Measurements from ENCODE around the gene CADM1. TPM values are rescaled to one million over a fixed set of nuclear protein-coding genes. Genes with fewer than 3 reads are reported as not detected.

Gene CADM1
- total and polyA plus RNA-seq, 2 donors: 14.9 to 76.0 TPM

DNA sequence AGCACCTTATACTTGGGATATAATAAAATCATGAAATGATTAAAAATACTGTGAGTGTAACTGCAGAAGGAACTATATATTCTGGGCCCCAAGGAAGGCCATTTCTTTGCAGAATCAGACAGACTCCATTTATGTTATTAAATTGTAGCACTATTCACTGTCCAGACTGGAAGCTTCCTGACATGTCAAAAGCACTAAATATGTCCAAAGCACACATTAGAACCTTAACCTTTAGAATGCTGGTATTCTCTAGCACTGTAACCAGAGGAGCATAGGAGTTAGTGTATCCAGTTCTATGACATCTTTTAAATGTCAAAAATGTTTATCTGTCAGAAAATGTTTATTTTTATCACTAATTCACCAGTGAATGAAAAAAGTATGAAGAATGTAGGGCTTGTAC lies 246.9 kb downstream of the CADM1 start:
- Histone ChIP-seq H3K4me1 (ENCODE audit: insufficient read depth) (no peaks in the 10 kb centered on the region), H3K27ac (ENCODE audit: low read depth) (no peak overlapping the region), H3K36me3 (ENCODE audit: insufficient read depth) (no peaks in the 10 kb centered on the region), H3K4me3 (ENCODE audit: low read depth, low read length) (no peak overlapping the region)
- DNase-seq (ENCODE audit: extremely low spot score): no peak

DNA sequence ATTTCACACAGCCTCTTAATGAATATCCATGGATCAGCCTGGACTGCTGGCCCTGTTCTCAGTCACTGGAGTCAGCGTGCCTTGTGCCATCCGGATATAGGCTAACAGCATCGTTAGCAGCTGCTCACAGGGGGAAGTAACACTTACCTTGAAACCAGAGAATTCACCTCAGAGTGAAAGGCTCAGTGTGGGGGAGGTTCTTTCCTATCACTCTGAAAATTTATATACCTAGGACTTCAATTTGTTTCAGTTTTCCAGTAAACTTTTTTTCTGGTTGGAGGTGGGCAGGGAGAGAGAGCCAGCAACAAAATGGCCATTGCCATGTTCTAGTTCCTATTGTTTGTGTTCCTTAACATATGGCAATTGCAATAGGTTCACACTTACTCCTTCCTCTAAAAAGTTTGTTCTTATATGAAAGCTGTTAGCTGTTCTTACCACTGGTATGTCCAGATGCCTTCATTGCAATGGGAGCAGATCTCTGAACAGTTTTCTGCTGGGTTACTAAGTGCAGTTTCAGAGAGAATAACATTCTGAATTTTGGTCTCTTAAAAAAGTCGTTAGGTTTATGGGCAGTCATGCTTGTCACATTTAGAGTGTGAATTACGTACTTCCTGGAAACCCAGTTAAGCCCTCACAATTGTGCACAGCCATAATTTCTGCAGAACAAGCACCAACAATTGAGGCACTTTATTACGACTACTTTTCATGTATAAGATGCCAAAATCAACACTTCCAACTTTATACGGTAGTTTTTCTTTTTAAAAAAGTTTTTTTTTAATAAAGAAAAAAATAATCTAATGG lies 247.6 kb downstream of the CADM1 start:
- H3K27ac ChIP-seq (ENCODE audit: low read depth): no peak overlapping the region
- H3K4me1 ChIP-seq (ENCODE audit: insufficient read depth): no peaks in the 10 kb centered on the region
- H3K36me3 ChIP-seq (ENCODE audit: insufficient read depth): no peaks in the 10 kb centered on the region
- no peak for DNase-seq (ENCODE audit: extremely low spot score)
- 68% methylated on average over 7 of the region's 7 CpGs for WGBS
- no peak overlapping the region for H3K4me3 ChIP-seq (ENCODE audit: low read depth, low read length)

- no peaks in the 10 kb centered on the region for H3K36me3 ChIP-seq (ENCODE audit: insufficient read depth)
- no peaks in the 10 kb centered on the region for H3K4me1 ChIP-seq (ENCODE audit: insufficient read depth)
- WGBS: 67% methylated on average over 9 of the region's 9 CpGs
- H3K4me3 ChIP-seq (ENCODE audit: low read depth, low read length): no peak overlapping the region
- no peak overlapping the region for H3K27ac ChIP-seq (ENCODE audit: low read depth)
- no peak for DNase-seq (ENCODE audit: extremely low spot score)
Measured at GRCh38 chr11:115255006-115255762, 249.0 kb downstream of the CADM1 start.

DNA sequence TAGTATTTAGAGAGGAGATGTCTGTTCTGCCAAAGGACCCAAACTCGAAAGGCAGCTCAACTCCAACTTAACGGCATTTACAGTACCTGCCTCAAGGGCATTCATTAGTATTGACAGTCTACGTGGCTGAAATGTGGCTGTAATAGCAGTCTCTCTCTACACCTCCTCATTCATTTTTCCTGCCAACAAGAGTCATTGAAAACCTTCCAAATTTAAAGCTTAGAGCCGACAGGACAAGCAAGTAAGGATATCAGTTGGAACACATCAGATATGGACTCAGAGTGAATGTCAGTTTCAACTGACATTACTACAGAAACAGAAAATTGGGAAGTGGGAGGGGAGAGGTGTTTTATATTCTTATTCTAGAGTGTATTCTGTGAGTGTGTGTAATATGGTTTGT lies 253.1 kb downstream of the CADM1 start:
- Histone ChIP-seq H3K4me1 (ENCODE audit: insufficient read depth) (no peaks in the 10 kb centered on the region), H3K27ac (ENCODE audit: low read depth) (no peak overlapping the region), H3K4me3 (ENCODE audit: low read depth, low read length) (no peak overlapping the region), H3K36me3 (ENCODE audit: insufficient read depth) (no peaks in the 10 kb centered on the region)
- DNase-seq (ENCODE audit: extremely low spot score): no peak
- WGBS: 76% methylated on average over 4 of the region's 4 CpGs

- no peak overlapping the region for H3K27ac ChIP-seq (ENCODE audit: low read depth)
- no peak for DNase-seq (ENCODE audit: extremely low spot score)
- H3K4me3 ChIP-seq (ENCODE audit: low read depth, low read length): no peak overlapping the region
- H3K4me1 ChIP-seq (ENCODE audit: insufficient read depth): no peaks in the 10 kb centered on the region
- H3K36me3 ChIP-seq (ENCODE audit: insufficient read depth): no peaks in the 10 kb centered on the region
- WGBS: 60% methylated on average over 4 of the region's 4 CpGs
Measured at GRCh38 chr11:115249061-115249578, 255.1 kb downstream of the CADM1 start.

GRCh38 chr11:115247953-115248352 lies 256.3 kb downstream of the CADM1 start:
- no peak for DNase-seq (ENCODE audit: extremely low spot score)
- WGBS: 78% methylated on average over 1 of the region's 1 CpG
- Histone ChIP-seq H3K4me3 (ENCODE audit: low read depth, low read length) (no peak overlapping the region), H3K36me3 (ENCODE audit: insufficient read depth) (no peaks in the 10 kb centered on the region), H3K27ac (ENCODE audit: low read depth) (no peak overlapping the region), H3K4me1 (ENCODE audit: insufficient read depth) (no peaks in the 10 kb centered on the region)

DNA sequence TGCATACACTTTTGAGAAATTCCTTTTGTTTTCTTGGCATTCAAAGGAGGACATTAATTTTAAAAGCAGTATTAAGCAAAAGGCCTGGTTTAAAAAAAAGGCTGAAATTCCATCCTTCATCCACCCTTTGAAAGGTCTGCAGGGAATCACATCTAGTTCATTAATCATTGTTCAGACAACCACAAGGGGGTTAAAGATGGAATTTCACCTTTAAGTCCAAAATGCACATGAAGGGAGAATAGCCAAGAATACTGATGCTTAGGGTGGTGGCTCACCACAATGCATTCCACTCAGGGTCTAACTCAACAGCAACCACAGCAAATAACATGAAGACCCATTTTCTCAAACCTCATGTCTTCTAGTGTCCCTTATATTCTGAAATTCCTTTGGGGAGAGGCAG lies 256.9 kb downstream of the CADM1 start:
- no peak overlapping the region for H3K4me3 ChIP-seq (ENCODE audit: low read depth, low read length)
- no peaks in the 10 kb centered on the region for H3K4me1 ChIP-seq (ENCODE audit: insufficient read depth)
- no peak overlapping the region for H3K27ac ChIP-seq (ENCODE audit: low read depth)
- no peaks in the 10 kb centered on the region for H3K36me3 ChIP-seq (ENCODE audit: insufficient read depth)
- DNase-seq (ENCODE audit: extremely low spot score): no peak

DNA sequence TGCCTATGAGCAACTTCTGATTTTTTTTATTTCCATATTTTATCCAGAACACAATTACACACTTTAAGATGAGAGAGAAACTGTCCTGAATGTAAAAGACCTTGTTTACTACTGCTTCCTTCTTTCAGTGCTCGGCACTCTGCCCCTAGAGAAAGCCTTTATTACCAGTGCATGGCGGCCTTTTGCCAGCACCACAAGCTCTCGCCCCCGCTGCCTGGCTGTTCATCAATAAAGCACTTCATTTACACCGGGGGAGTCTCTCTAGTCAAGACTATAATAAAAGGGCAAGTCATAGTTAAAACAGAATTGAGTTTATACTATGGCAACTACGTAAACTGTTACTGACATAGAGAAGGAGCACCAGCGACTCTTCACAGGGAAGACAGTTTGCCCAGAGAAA lies 259.5 kb downstream of the CADM1 start:
- Histone ChIP-seq H3K36me3 (ENCODE audit: insufficient read depth) (no peaks in the 10 kb centered on the region), H3K4me1 (ENCODE audit: insufficient read depth) (no peaks in the 10 kb centered on the region), H3K4me3 (ENCODE audit: low read depth, low read length) (no peak overlapping the region), H3K27ac (ENCODE audit: low read depth) (no peak overlapping the region)
- DNase-seq (ENCODE audit: extremely low spot score): no peak
- 81% methylated on average over 7 of the region's 7 CpGs for WGBS

DNA sequence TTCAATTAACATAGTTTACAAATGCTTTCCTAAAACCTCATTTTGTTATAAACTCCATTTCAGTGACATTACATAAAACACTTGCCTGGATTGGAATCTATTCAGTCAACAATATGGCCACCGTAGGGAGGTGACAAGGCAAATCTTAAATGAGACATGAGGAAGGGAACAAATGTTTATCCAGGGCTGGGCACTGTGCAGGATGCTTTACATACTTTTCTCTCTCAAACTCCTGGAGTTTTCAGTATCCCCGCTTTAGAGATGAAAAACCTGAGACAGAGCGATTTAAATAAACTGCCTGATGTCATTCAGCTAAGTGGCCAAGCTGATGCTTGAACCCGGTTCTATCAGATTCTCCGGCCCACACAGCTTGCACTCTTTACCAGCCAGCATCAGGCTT lies 259.9 kb downstream of the CADM1 start:
- no peak for DNase-seq (ENCODE audit: extremely low spot score)
- Histone ChIP-seq H3K4me3 (ENCODE audit: low read depth, low read length) (no peak overlapping the region), H3K27ac (ENCODE audit: low read depth) (no peak overlapping the region), H3K36me3 (ENCODE audit: insufficient read depth) (no peaks in the 10 kb centered on the region), H3K4me1 (ENCODE audit: insufficient read depth) (no peaks in the 10 kb centered on the region)
- 81% methylated on average over 5 of the region's 5 CpGs for WGBS

GRCh38 chr11:115242982-115243381 lies 261.2 kb downstream of the CADM1 start:
- Histone ChIP-seq H3K36me3 (ENCODE audit: insufficient read depth) (no peaks in the 10 kb centered on the region), H3K4me3 (ENCODE audit: low read depth, low read length) (no peak overlapping the region), H3K27ac (ENCODE audit: low read depth) (no peak overlapping the region), H3K4me1 (ENCODE audit: insufficient read depth) (no peaks in the 10 kb centered on the region)
- WGBS: 98% methylated on average over 1 of the region's 1 CpG
- DNase-seq (ENCODE audit: extremely low spot score): no peak

DNA sequence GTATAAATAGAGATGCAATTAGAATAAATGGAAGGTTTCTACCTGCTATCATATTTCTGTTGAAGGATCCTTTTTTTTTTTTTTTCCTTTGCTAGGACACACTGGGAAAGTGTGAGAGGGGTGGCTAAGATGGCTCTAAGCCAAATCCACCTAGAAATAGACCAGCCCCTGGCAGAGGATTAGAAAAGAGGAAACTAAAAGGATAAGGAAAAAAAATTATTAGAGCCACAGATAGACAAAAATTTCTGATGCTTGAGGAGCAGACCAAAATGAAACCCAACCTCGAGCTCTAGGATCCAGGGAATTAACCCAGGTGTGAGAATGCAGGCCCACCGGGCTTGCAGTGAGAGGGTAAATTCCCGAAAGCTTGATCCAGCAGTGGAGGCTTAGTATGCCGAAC lies 262.3 kb downstream of the CADM1 start:
- Histone ChIP-seq H3K27ac (ENCODE audit: low read depth) (no peak overlapping the region), H3K36me3 (ENCODE audit: insufficient read depth) (no peaks in the 10 kb centered on the region), H3K4me1 (ENCODE audit: insufficient read depth) (no peaks in the 10 kb centered on the region), H3K4me3 (ENCODE audit: low read depth, low read length) (no peak overlapping the region)
- WGBS: 90% methylated on average over 4 of the region's 4 CpGs
- DNase-seq (ENCODE audit: extremely low spot score): no peak

DNA sequence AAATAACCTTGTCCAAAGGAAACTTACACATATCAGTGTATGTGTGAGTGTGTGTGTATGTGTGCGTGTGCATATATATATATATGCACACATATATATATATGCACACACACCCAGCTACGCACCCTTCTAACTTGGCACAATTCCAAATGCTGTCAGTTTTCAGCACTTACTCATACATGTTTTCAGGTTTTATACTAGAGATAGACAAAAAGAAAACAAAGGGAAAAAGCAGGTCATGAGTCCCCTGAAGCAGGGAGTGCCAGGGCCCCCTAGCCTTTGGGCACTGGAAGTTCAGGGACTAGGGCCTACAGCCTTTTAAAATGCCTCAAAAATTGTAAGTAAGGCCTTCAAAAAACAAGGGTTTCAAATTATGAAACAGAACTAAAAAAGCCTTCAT lies 265.4 kb downstream of the CADM1 start:
- DNase-seq (ENCODE audit: extremely low spot score): no peak
- Histone ChIP-seq H3K27ac (ENCODE audit: low read depth) (no peak overlapping the region), H3K4me3 (ENCODE audit: low read depth, low read length) (no peak overlapping the region), H3K4me1 (ENCODE audit: insufficient read depth) (no peaks in the 10 kb centered on the region), H3K36me3 (ENCODE audit: insufficient read depth) (no peaks in the 10 kb centered on the region)
- WGBS: 86% methylated on average over 2 of the region's 2 CpGs

DNA sequence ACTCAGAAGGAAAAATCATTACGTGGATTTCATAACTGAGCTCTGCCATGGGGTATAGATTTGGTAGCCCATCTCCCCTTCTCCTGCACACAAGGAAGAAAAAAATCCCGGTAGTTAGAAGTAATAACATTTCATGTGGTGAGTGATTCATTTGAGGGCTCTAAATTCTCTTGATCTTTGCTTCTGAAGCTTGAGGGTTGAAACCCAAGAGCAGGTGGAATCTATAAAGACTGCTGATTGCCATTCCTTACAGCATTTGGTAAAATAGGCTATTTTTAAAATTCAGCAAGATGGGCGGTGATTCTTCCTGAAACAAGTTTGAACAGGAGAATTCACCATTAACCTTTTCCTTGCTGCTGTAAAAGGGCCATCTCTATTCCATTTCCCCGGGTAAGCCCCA lies 266.1 kb downstream of the CADM1 start:
- Histone ChIP-seq H3K4me3 (ENCODE audit: low read depth, low read length) (no peak overlapping the region), H3K4me1 (ENCODE audit: insufficient read depth) (no peaks in the 10 kb centered on the region), H3K36me3 (ENCODE audit: insufficient read depth) (no peaks in the 10 kb centered on the region), H3K27ac (ENCODE audit: low read depth) (no peak overlapping the region)
- WGBS: 83% methylated on average over 4 of the region's 4 CpGs
- no peak for DNase-seq (ENCODE audit: extremely low spot score)

DNA sequence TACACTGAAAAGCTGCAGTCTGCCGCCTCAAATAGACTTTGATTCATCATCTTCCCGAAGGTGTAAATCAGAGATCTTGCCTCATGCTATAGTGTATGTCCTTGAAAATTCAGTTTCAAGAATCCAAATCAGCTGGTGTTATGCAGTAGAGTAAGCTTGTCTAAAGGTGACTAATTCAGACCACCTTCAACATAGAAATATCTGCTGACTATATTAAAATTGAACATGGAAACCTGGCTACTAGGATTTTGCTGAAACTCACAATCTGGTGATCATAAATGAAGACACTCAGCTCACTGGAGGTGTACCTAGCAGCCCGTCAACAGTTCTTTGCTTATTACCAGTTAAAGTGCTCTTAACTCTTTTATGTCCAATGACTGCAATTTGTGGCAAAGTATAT lies 266.6 kb downstream of the CADM1 start:
- 91% methylated on average over 3 of the region's 3 CpGs for WGBS
- H3K4me1 ChIP-seq (ENCODE audit: insufficient read depth): no peaks in the 10 kb centered on the region
- H3K36me3 ChIP-seq (ENCODE audit: insufficient read depth): no peaks in the 10 kb centered on the region
- H3K4me3 ChIP-seq (ENCODE audit: low read depth, low read length): no peak overlapping the region
- H3K27ac ChIP-seq (ENCODE audit: low read depth): no peak overlapping the region
- no peak for DNase-seq (ENCODE audit: extremely low spot score)
